Measurements from ENCODE around the gene CHCHD4. TPM values are rescaled to one million over a fixed set of nuclear protein-coding genes. Genes with fewer than 3 reads are reported as not detected.

The CHCHD4 gene
- total RNA-seq (1 to 10 TPM; 2.7 to 3.6 TPM), total RNA-seq (4.1 to 11.6 reads per million in 2 donors)

DNA sequence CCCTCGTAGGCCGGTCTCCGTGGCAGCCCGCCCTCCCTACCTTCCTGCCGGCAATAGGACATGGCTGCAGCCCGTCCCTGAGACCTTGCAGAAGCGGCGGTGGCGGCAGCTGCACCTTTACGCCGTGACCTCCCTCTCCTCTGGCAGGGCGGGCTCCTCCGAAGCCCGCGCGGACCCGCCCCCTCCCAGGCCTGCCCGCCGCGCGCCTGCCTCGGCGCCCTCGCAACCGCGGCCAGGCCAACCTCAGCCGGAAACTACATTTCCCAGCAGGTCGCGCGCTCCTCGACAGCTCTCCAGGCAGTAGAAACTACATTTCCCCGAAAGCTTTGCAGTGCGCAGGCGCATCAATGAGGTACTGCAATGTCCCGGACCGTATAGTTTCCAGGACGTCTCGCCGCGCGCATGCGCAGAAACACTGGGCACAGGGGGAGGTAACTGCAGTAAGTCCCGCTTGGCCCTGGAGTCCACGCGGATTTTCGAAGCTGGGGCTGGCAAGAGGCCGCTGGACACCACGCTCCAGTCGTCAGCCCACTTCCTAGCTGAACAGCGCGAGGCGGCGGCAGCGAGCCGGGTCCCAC lies at the start of gene CHCHD4, which contains the start of gene TMEM43:
TSS of gene CHCHD4 (minus strand) at position 256 of the 578 bp plus-strand sequence. CDS start at position 62, 194 bp downstream.
TSS of gene TMEM43 (plus strand) at position 438 of the 578 bp plus-strand sequence. CDS start 142 bp downstream, outside the sequence.
- Mint-ChIP-seq H3K4me1 (peaks cover 49% of the 10 kb centered on the region), H3K27me3 (no peaks in the 10 kb centered on the region), H3K36me3 (ENCODE audit: low read depth) (peaks cover 9% of the 10 kb centered on the region), H3K4me3 (peak within 1 kb of the TSS; percentile 97), H3K27ac (peak within 1 kb of the TSS; percentile 99)
- DNase-seq (peak; percentile 94 to 97 (median 97)), ATAC-seq (peak; percentile 91)
- no peaks in the 10 kb centered on the region for H3K9me3 ChIP-seq (ENCODE audit: control insufficient read depth, low read length, poor library complexity, severe bottlenecking)

- Mint-ChIP-seq H3K27ac (peak overlapping the region; percentile 65), H3K27me3 (no peaks in the 10 kb centered on the region), H3K4me1 (peaks cover 54% of the 10 kb centered on the region), H3K4me3 (no peak overlapping the region), H3K36me3 (ENCODE audit: low read depth) (peaks cover 25% of the 10 kb centered on the region)
- no peaks in the 10 kb centered on the region for H3K9me3 ChIP-seq (ENCODE audit: control insufficient read depth, low read length, poor library complexity, severe bottlenecking)
- ATAC-seq (no peak), DNase-seq (no peak)
These were observed 47.8 kb upstream of the CHCHD4 start for GRCh38 chr3:14172496-14172895.

GRCh38 chr3:14170531-14171159 lies 46.0 kb upstream of the CHCHD4 start:
- no peak for DNase-seq
- H3K27ac Mint-ChIP-seq = peak overlapping the region; percentile 68
- ATAC-seq = no peak
- H3K4me3 Mint-ChIP-seq = no peak overlapping the region
- H3K27me3 Mint-ChIP-seq = no peaks in the 10 kb centered on the region
- H3K9me3 ChIP-seq (ENCODE audit: control insufficient read depth, low read length, poor library complexity, severe bottlenecking) = no peaks in the 10 kb centered on the region
- H3K36me3 Mint-ChIP-seq (ENCODE audit: low read depth) = peaks cover 39% of the 10 kb centered on the region
- H3K4me1 Mint-ChIP-seq = peaks cover 48% of the 10 kb centered on the region

DNA sequence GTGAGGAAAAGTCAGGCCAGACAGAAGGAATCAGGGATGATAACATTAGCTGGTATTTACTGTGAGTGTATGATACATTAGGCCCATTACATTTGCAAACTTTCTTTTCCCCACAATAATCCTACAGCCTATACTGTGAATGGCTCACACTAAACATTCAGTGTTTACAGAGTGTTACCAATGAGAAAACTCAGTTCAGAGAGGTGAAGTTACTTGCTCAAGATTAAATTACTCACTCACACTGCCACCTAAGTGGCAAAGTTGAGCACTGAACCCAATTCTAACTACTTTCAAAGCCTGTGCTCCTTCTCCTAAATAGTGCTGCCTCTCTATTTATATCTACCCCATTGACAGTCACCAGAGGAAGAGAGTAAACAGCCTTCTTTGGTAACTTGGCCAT lies 45.2 kb upstream of the CHCHD4 start:
- no peaks in the 10 kb centered on the region for H3K9me3 ChIP-seq (ENCODE audit: control insufficient read depth, low read length, poor library complexity, severe bottlenecking)
- peaks cover 40% of the 10 kb centered on the region for H3K4me1 Mint-ChIP-seq
- no peak overlapping the region for H3K4me3 Mint-ChIP-seq
- DNase-seq = no peak
- peaks cover 39% of the 10 kb centered on the region for H3K36me3 Mint-ChIP-seq (ENCODE audit: low read depth)
- H3K27me3 Mint-ChIP-seq = no peaks in the 10 kb centered on the region
- no peak for ATAC-seq
- peak overlapping the region; percentile 68 for H3K27ac Mint-ChIP-seq

- ATAC-seq (no peak), DNase-seq (no peak)
- peaks cover 39% of the 10 kb centered on the region for H3K36me3 Mint-ChIP-seq (ENCODE audit: low read depth)
- H3K4me1 Mint-ChIP-seq = peaks cover 38% of the 10 kb centered on the region
- H3K9me3 ChIP-seq (ENCODE audit: control insufficient read depth, low read length, poor library complexity, severe bottlenecking) = no peaks in the 10 kb centered on the region
- H3K27me3 Mint-ChIP-seq = no peaks in the 10 kb centered on the region
- H3K27ac Mint-ChIP-seq = peak overlapping the region; percentile 68
- H3K4me3 Mint-ChIP-seq = no peak overlapping the region
These were observed 44.8 kb upstream of the CHCHD4 start for GRCh38 chr3:14169435-14169834.

GRCh38 chr3:14166877-14167603 lies 42.4 kb upstream of the CHCHD4 start:
- Mint-ChIP-seq H3K27me3 (no peaks in the 10 kb centered on the region), H3K4me1 (peaks cover 26% of the 10 kb centered on the region), H3K4me3 (no peak overlapping the region), H3K36me3 (ENCODE audit: low read depth) (peaks cover 45% of the 10 kb centered on the region), H3K27ac (no peak overlapping the region)
- peaks cover 5% of the 10 kb centered on the region for H3K9me3 ChIP-seq (ENCODE audit: control insufficient read depth, low read length, poor library complexity, severe bottlenecking)
- ATAC-seq = no peak
- no peak for DNase-seq

DNA sequence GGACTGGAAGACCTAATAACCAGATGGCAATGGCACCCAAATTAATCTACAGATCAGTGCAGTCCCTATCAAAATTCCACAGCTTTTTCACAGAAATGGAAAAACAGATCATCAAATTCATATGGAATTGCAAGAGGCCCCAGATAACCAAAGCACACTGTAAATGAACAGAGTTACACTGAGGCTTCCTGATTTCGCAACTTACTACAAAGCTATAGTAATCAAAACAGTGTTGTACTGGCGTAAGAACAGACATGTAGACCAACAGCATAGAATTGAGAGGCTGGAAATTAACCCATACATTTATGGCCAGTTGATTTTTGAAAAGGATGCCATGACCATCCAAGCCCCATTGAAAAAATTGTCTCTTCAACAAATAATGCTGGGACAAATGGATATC lies 37.5 kb upstream of the CHCHD4 start:
- ATAC-seq (no peak), DNase-seq (no peak)
- H3K4me1 Mint-ChIP-seq = peaks cover 11% of the 10 kb centered on the region
- no peak overlapping the region for H3K4me3 Mint-ChIP-seq
- peaks cover 15% of the 10 kb centered on the region for H3K9me3 ChIP-seq (ENCODE audit: control insufficient read depth, low read length, poor library complexity, severe bottlenecking)
- H3K27me3 Mint-ChIP-seq = no peaks in the 10 kb centered on the region
- no peak overlapping the region for H3K27ac Mint-ChIP-seq
- H3K36me3 Mint-ChIP-seq (ENCODE audit: low read depth) = peaks cover 32% of the 10 kb centered on the region

DNA sequence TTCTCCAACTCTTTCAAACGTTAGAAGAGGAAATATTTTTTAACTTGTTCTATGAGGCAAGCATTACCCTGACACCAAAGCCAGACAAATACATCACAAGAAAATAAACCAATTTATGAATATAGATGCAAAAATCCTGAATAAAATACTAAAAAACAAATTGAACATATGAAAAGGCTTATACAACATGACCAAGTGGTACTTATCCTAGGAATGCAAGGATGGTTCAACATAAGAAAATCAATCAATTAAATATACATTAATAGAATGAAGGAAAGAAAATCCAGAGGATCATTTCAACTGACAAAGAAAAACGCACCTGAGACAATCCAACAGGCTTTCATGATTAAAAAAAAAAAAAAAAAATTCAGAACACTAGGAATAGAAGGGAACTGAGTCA lies 36.6 kb upstream of the CHCHD4 start:
- H3K27me3 Mint-ChIP-seq = no peaks in the 10 kb centered on the region
- peaks cover 15% of the 10 kb centered on the region for H3K9me3 ChIP-seq (ENCODE audit: control insufficient read depth, low read length, poor library complexity, severe bottlenecking)
- no peak overlapping the region for H3K27ac Mint-ChIP-seq
- H3K4me3 Mint-ChIP-seq = no peak overlapping the region
- DNase-seq (no peak), ATAC-seq (no peak)
- H3K4me1 Mint-ChIP-seq = peaks cover 8% of the 10 kb centered on the region
- H3K36me3 Mint-ChIP-seq (ENCODE audit: low read depth) = peaks cover 26% of the 10 kb centered on the region

DNA sequence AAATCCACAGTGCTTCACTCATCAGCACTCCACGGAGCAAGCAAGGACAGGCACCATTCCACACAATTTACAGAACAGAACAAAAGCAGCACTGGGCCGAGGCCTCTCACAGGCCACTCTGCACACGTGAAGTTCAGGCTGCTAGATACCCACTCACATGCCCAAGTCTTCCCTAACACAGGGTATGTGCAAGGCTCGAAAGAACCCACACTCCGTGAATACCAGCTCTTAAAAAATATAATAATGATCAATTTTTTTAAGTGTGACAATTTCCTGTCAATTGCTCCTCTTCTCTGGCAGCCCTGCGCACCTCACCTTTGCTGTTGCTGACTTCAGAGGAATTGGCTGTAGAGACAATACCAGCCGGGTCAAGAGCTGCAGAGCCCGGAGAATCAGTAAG lies 34.8 kb upstream of the CHCHD4 start:
- no peak overlapping the region for H3K27ac Mint-ChIP-seq
- ATAC-seq = no peak
- H3K27me3 Mint-ChIP-seq = no peaks in the 10 kb centered on the region

DNA sequence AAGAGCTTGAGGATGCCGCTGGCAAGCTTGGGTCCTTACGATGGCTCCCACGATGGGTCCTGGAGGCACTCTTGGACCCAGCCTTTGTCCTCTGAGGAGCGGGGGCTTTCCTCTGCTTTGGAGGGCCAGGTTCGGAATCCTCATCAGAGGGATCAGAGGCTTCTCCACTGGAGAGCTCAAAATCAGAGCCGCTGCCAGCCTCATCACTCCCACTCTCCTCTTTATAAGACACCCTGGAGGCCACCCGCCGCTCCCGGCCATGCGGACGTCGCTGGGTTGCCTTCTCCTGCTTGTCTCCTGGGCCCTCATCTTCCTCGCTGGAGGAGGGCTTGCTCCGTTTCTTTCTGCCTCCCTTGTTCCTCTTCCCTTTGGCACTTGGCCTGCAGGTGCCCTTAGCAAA lies 33.7 kb upstream of the CHCHD4 start:
- no peaks in the 10 kb centered on the region for H3K27me3 Mint-ChIP-seq
- peak overlapping the region; percentile 16 for H3K4me3 Mint-ChIP-seq
- peaks cover 30% of the 10 kb centered on the region for H3K36me3 Mint-ChIP-seq (ENCODE audit: low read depth)
- H3K27ac Mint-ChIP-seq = no peak overlapping the region
- no peak for DNase-seq
- H3K4me1 Mint-ChIP-seq = peaks cover 12% of the 10 kb centered on the region
- no peak for ATAC-seq
- H3K9me3 ChIP-seq (ENCODE audit: control insufficient read depth, low read length, poor library complexity, severe bottlenecking) = peaks cover 15% of the 10 kb centered on the region

More for the DNA sequence above, 34.8 kb upstream of the CHCHD4 start:
- H3K9me3 ChIP-seq (ENCODE audit: control insufficient read depth, low read length, poor library complexity, severe bottlenecking) = peaks cover 15% of the 10 kb centered on the region
- DNase-seq = no peak
- H3K4me3 Mint-ChIP-seq = no peak overlapping the region
- peaks cover 6% of the 10 kb centered on the region for H3K4me1 Mint-ChIP-seq
- peaks cover 31% of the 10 kb centered on the region for H3K36me3 Mint-ChIP-seq (ENCODE audit: low read depth)

- no peaks in the 10 kb centered on the region for H3K27me3 Mint-ChIP-seq
- H3K9me3 ChIP-seq (ENCODE audit: control insufficient read depth, low read length, poor library complexity, severe bottlenecking) = peaks cover 15% of the 10 kb centered on the region
- peaks cover 29% of the 10 kb centered on the region for H3K36me3 Mint-ChIP-seq (ENCODE audit: low read depth)
- H3K27ac Mint-ChIP-seq = peak overlapping the region; percentile 84
- ATAC-seq = no peak
- peaks cover 12% of the 10 kb centered on the region for H3K4me1 Mint-ChIP-seq
- no peak for DNase-seq
- no peak overlapping the region for H3K4me3 Mint-ChIP-seq
These were observed 33.3 kb upstream of the CHCHD4 start for GRCh38 chr3:14157951-14158350.

- Mint-ChIP-seq H3K27ac (peak overlapping the region; percentile 84), H3K36me3 (ENCODE audit: low read depth) (peaks cover 23% of the 10 kb centered on the region), H3K4me1 (peaks cover 14% of the 10 kb centered on the region), H3K27me3 (no peaks in the 10 kb centered on the region), H3K4me3 (no peak overlapping the region)
- H3K9me3 ChIP-seq (ENCODE audit: control insufficient read depth, low read length, poor library complexity, severe bottlenecking) = peaks cover 9% of the 10 kb centered on the region
- DNase-seq (no peak), ATAC-seq (no peak)
These were observed 32.3 kb upstream of the CHCHD4 start for GRCh38 chr3:14156843-14157561.

DNA sequence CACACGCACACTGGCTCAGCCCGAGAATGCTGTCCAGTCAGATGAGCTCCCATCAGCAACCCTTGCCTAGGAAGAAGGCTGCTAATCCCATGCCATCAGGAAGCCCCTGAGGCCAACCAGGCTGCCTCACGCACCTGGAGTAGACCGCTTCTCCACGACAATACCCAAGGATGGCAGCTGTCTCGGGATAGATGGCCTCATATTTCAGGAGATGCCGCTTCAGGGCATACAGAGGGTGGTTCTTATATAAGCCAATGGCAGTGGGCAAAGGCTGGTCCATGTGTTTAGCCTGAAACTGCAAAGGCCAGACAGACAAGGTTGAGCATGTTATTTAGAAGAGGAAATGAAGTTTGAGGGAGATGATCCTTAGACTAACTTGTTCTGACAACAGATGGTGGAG lies 31.5 kb upstream of the CHCHD4 start:
- H3K9me3 ChIP-seq (ENCODE audit: control insufficient read depth, low read length, poor library complexity, severe bottlenecking) = peaks cover 3% of the 10 kb centered on the region
- Mint-ChIP-seq H3K27ac (peak overlapping the region; percentile 84), H3K36me3 (ENCODE audit: low read depth) (peaks cover 19% of the 10 kb centered on the region), H3K4me1 (peaks cover 14% of the 10 kb centered on the region), H3K27me3 (no peaks in the 10 kb centered on the region), H3K4me3 (peak overlapping the region; percentile 36)
- ATAC-seq (no peak), DNase-seq (no peak)

Measured in T-helper 17 cell (primary cell).